WI38 (cell line): ENCODE results near the gene ZNF57.
"Not testable (repeated sequence)": the region's sequence is repeated elsewhere in the genome, so short reads cannot be mapped to it uniquely, and the experiment has no call there.

Experiments
- H3K4me3 ChIP-seq: 2 replicates; pipeline ENCODE4 v1.5.1; 2011; ENCODE audit warnings: low read depth, mild to moderate bottlenecking, control low read depth, low read length
- TF ChIP-seq, protein P1 (sequence below): IDR thresholded peaks from 2 replicates; pipeline ENCODE4 v1.5.1; 2012; ENCODE audit warnings: low read depth, mild to moderate bottlenecking, control low read depth, low read length

The ZNF57 gene

DNA sequence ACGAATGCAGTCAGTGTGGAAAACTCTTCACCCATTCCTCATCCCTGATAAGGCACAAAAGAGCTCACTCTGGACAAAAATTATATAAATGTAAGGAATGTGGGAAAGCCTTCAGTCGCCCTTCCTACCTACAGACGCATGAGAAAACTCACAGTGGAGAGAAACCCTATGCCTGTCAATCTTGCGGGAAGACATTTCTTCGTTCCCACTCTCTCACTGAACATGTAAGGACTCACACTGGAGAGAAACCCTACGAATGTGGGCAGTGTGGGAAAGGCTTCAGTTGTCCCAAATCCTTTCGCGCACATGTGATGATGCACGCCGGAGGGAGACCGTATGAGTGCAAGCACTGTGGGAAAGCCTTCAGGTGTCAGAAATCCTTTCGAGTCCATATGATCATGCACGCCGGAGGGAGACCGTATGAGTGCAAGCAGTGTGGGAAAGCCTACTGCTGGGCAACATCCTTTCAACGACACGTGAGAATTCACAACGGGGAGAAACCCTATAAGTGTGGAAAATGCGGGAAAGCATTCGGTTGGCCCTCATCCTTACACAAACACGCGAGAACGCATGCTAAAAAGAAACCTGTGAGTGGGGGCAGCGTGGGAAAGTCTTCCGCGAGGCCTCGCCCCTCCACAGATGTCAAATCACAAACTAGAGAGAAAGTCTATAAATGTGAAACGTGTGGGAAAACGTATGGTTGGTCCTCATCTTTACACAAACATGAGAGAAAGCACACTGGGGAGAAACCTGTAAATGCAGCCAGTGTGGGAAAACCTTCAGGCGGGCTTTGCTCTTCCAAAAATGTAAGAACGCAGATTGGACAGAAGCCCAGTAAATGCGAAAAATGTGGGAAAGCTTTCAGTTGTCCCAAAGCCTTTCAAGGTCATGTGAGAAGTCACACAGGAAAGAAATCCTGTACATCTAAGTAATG lies 23.1 kb upstream of the ZNF57 start:
- no peak overlapping the region for H3K4me3 ChIP-seq
- TF ChIP-seq, protein P1, sequence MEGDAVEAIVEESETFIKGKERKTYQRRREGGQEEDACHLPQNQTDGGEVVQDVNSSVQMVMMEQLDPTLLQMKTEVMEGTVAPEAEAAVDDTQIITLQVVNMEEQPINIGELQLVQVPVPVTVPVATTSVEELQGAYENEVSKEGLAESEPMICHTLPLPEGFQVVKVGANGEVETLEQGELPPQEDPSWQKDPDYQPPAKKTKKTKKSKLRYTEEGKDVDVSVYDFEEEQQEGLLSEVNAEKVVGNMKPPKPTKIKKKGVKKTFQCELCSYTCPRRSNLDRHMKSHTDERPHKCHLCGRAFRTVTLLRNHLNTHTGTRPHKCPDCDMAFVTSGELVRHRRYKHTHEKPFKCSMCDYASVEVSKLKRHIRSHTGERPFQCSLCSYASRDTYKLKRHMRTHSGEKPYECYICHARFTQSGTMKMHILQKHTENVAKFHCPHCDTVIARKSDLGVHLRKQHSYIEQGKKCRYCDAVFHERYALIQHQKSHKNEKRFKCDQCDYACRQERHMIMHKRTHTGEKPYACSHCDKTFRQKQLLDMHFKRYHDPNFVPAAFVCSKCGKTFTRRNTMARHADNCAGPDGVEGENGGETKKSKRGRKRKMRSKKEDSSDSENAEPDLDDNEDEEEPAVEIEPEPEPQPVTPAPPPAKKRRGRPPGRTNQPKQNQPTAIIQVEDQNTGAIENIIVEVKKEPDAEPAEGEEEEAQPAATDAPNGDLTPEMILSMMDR: no peak

DNA sequence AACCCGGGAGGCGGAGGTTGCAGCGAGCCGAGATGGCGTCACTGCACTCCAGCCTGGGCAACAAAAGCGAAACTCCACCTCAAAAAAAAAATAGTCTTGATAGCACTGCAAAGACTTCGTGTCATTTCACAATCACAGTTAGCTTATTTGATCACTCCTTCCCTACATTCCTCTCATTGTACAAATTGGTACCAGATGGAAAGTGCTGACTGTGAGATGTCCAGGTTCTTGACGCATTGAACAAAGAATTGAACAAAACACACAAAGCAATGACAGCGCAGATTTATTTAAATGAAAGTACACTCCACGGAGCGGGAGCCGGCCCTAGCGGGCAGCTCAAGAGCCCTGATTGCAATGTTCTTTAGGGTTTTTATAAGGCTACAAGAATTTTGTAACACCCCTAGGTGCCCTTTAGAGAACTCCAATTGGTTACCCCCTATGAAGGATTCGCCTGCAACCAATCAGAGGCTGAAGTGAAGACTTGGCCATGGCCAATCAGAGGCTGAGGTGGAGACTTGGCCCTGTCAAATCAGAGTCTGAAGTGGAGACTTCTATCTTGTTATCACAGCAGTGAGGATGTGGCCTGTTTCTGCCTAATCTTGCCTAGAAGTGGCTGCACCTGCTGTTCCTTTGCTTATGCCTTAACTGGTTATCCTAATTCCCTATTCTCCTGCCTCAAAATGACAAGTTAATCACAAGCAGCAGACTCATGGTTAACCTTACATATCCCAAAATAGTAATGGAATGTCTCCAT lies 16.9 kb upstream of the ZNF57 start:
- H3K4me3 ChIP-seq: no peak overlapping the region
- TF ChIP-seq, protein P1: no peak

DNA sequence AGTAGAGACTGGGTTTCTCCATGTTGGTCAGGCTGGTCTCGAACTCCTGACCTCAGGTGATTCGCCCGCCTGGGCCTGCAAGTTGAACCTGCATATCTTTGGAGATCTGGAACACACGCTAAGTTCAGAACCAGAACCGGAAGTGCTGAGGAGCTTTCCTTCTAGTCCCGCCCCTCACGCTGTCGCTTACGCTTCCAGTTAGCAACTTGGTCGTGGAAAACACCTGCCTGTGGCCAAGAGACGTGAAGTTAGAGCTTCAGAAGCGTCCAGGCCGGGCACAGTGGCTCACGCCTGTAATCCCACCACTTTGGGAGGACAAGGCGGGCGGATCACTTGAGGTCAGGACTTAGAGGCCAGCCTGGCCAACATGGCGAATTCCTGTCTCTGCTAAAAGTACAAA lies 15.0 kb upstream of the ZNF57 start:
- H3K4me3 ChIP-seq: no peak overlapping the region
- TF ChIP-seq, protein P1: no peak

DNA sequence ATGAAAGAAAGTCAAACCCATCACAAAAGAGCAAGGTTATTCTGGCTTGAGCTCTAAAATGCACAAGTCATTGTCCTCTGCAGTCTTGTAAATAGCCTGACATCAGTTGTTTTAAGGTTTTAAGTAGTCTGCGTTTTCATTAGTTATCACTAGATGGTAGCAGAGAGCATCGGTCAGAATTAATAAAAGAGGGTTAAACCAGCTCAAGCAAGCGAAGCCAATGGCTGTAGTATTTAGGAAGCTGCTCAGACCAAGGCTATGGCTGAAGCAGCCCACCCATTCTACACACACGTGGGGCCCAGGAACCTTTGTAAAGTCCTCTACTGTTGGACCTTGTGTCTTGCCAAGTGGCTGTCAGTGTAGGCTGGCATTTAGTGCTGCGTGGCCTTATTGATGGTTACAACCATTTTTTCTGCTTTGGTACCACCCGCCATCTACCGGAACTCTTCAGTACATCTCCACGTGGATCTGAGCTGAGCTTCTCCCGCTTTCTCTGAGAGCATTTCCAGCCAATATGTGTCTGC lies 13.3 kb upstream of the ZNF57 start:
- TF ChIP-seq, protein P1: peak; percentile 46
- H3K4me3 ChIP-seq: no peak overlapping the region

DNA sequence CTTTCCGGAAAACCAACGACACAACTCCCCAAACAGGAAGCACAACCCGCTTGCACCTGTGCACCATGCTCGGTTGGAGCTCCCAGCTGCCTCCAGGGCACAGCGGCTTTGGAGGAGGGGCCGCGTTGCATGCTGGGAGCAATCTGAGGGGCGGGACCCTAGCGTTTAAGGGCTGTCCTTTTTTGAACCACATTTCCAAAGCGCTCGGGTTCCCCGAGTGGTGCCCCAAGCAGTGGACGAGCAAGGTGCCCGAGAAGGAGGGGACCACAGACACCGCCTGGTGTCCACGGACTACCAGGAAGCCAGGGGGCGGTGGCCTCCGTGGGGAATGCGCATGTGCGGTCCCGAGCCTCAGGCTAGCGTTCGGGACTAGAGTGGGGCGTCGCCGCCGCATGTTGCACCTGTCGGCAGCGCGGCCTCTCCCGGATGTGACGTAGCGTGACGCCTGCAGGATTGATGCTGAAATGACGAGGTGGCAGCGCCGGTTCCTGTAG lies 11.9 kb upstream of the ZNF57 start:
- no peak overlapping the region for H3K4me3 ChIP-seq

DNA sequence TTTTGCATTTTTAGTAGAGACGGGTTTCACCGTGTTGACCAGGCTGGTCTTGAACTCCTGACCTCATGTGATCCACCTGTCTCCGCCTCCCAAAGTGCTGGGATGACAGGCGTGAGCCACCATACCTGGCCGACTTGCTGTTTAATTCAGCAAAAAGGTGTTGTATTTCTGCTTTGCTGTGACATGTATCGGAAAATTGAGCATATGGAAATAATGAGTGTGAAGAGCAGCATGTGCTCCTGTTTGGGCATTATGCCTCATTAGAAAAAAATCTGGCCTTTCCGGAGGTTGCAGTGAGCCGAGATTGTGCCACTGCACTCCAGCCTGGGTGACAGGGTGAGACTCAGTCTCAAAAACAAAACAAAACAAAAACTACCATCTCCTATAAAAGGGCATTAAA lies 10.2 kb upstream of the ZNF57 start:
- not testable (repeated sequence) for H3K4me3 ChIP-seq

More for the DNA sequence above, 11.9 kb upstream of the ZNF57 start:
- TF ChIP-seq, protein P1: no peak

DNA sequence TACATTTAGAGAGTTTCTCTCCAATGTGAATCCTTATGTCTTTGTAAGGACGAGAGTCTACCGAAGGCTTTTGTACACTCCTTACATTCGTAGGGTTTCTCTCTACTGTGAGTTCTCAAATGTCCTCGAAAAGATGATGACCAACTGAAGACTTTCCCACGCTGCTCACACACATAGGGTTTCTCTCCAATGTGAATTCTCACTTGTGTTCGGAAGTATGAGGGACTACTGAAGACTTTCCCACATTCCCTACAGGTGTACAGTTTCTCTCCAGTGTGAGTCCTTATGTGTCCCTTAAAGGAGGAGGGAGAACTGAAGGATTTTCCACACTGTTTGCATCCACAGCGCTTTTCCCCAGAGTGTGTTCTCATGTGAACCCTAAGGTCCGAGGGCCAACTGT lies 4.0 kb upstream of the ZNF57 start:
- TF ChIP-seq, protein P1: no peak

More for the DNA sequence above, 4.0 kb upstream of the ZNF57 start:
- H3K4me3 ChIP-seq: no peak overlapping the region
